GM18520 (cell line): ENCODE results near the gene PLIN3.
"Not testable (repeated sequence)": the region's sequence is repeated elsewhere in the genome, so short reads cannot be mapped to it uniquely, and the experiment has no call there.

ENCODE experiments used
- ATAC-seq: cut with Tn5 transposase; IDR thresholded peaks from one replicate; pipeline ENCODE4 v1.9.1; 2021; ENCODE audit not compliant: unreplicated experiment

Gene PLIN3

GRCh38 chr19:4892962-4893361 lies 25.5 kb upstream of the PLIN3 start:
- not testable (repeated sequence) for ATAC-seq

- ATAC-seq = no peak
Observed at GRCh38 chr19:4891066-4891465, 23.6 kb upstream of the PLIN3 start.

- ATAC-seq = no peak
Observed at GRCh38 chr19:4889034-4889815, 21.8 kb upstream of the PLIN3 start.

GRCh38 chr19:4887803-4888202 lies 20.3 kb upstream of the PLIN3 start:
- ATAC-seq = not testable (repeated sequence)

- ATAC-seq = not testable (repeated sequence)
Observed at GRCh38 chr19:4884993-4885392, 17.5 kb upstream of the PLIN3 start.

GRCh38 chr19:4882874-4883273 lies 15.4 kb upstream of the PLIN3 start:
- ATAC-seq = not testable (repeated sequence)

- no peak for ATAC-seq
Observed at GRCh38 chr19:4879041-4879440, 11.6 kb upstream of the PLIN3 start.

GRCh38 chr19:4878491-4878968 lies 11.1 kb upstream of the PLIN3 start:
- no peak for ATAC-seq

GRCh38 chr19:4877753-4878490 lies 10.5 kb upstream of the PLIN3 start:
- ATAC-seq = no peak

GRCh38 chr19:4873930-4874329 lies 6.5 kb upstream of the PLIN3 start:
- no peak for ATAC-seq

- ATAC-seq = no peak
Observed at GRCh38 chr19:4871711-4872110, 4.2 kb upstream of the PLIN3 start.

- ATAC-seq = no peak
Observed at GRCh38 chr19:4870025-4870700, 2.7 kb upstream of the PLIN3 start.

GRCh38 chr19:4868286-4868834 lies 893 bp upstream of the PLIN3 start:
- no peak for ATAC-seq

- no peak for ATAC-seq
Observed at GRCh38 chr19:4866595-4867424, 657 bp downstream of the PLIN3 start.

GRCh38 chr19:4861147-4861546 lies 6.3 kb downstream of the PLIN3 start:
- ATAC-seq = no peak

GRCh38 chr19:4859697-4860096 lies 7.8 kb downstream of the PLIN3 start:
- no peak for ATAC-seq

- ATAC-seq = not testable (repeated sequence)
Observed at GRCh38 chr19:4856468-4856867, 11.0 kb downstream of the PLIN3 start.

GRCh38 chr19:4853506-4853905 lies 14.0 kb downstream of the PLIN3 start:
- not testable (repeated sequence) for ATAC-seq

- ATAC-seq = no peak
Observed at GRCh38 chr19:4852484-4852883, 15.0 kb downstream of the PLIN3 start.

GRCh38 chr19:4851551-4852290 lies 15.7 kb downstream of the PLIN3 start:
- no peak for ATAC-seq
